ENCODE results near the gene CTU1.

GRCh38 chr19:51157265-51157664 lies 49.1 kb upstream of the CTU1 start:
- TF ChIP-seq, protein P1, sequence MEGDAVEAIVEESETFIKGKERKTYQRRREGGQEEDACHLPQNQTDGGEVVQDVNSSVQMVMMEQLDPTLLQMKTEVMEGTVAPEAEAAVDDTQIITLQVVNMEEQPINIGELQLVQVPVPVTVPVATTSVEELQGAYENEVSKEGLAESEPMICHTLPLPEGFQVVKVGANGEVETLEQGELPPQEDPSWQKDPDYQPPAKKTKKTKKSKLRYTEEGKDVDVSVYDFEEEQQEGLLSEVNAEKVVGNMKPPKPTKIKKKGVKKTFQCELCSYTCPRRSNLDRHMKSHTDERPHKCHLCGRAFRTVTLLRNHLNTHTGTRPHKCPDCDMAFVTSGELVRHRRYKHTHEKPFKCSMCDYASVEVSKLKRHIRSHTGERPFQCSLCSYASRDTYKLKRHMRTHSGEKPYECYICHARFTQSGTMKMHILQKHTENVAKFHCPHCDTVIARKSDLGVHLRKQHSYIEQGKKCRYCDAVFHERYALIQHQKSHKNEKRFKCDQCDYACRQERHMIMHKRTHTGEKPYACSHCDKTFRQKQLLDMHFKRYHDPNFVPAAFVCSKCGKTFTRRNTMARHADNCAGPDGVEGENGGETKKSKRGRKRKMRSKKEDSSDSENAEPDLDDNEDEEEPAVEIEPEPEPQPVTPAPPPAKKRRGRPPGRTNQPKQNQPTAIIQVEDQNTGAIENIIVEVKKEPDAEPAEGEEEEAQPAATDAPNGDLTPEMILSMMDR (conservative IDR thresholded peaks at IDR 0.05; ENCODE audit: low read depth, low read length): no peak
- TF ChIP-seq POLR2A (IDR thresholded peaks at IDR 0.05; ENCODE audit: low read depth, low read length) (no peak), RAD21 (IDR thresholded peaks at IDR 0.05; ENCODE audit: low read length) (no peak), MAZ (IDR thresholded peaks at IDR 0.05; ENCODE audit: borderline replicate concordance, low read depth, low read length) (no peak), MXI1 (IDR thresholded peaks at IDR 0.05; ENCODE audit: borderline replicate concordance, low read depth, low read length) (no peak), SMC3 (IDR thresholded peaks at IDR 0.05; ENCODE audit: low read depth, low read length) (no peak), CEBPB (IDR thresholded peaks at IDR 0.05; ENCODE audit: low read depth, low read length) (no peak), MAFK (IDR thresholded peaks at IDR 0.05; ENCODE audit: low read depth, low read length) (no peak), NFE2L2 (IDR thresholded peaks at IDR 0.05; ENCODE audit: low read depth, low read length) (no peak), RCOR1 (IDR thresholded peaks at IDR 0.05; ENCODE audit: insufficient replicate concordance, low read length) (no peak), FOS (IDR thresholded peaks at IDR 0.05; ENCODE audit: low read depth, low read length) (no peak), CHD1 (IDR thresholded peaks at IDR 0.05; ENCODE audit: low read depth, low read length) (no peak)
- TF ChIP-seq, protein P2, sequence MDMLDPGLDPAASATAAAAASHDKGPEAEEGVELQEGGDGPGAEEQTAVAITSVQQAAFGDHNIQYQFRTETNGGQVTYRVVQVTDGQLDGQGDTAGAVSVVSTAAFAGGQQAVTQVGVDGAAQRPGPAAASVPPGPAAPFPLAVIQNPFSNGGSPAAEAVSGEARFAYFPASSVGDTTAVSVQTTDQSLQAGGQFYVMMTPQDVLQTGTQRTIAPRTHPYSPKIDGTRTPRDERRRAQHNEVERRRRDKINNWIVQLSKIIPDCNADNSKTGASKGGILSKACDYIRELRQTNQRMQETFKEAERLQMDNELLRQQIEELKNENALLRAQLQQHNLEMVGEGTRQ (IDR thresholded peaks at IDR 0.05; ENCODE audit: low read depth, low read length): no peak

All from IMR-90 (cell line).